Fibroblast of villous mesenchyme (primary cell): Measurements from ENCODE around the gene MAGEB1. TPM values are rescaled to one million over a fixed set of nuclear protein-coding genes. Genes with fewer than 3 reads are reported as not detected.

Source experiments
- DNase-seq: peaks from one replicate; pipeline ENCODE4 v3.0.0-alpha.2; 2010; ENCODE audit warnings: low read depth
- H3K4me3 ChIP-seq: 2 replicates; pipeline ENCODE4 v1.5.1; 2011; ENCODE audit warnings: low read depth, mild to moderate bottlenecking, low read length
- CTCF ChIP-seq: IDR thresholded peaks from 2 replicates; pipeline ENCODE4 v1.5.1; 2012; ENCODE audit warnings: low read depth, mild to moderate bottlenecking, low read length; ENCODE audit not compliant: insufficient read depth
- total RNA-seq: library from RNA; depleted of rRNA; stranded (reverse); fragments of >200 nt; gene quantifications from 2 replicates; pipeline ENCODE4 v1.2.3, GENCODE V29; 2012

MAGEB1 gene
- total RNA-seq, 1 donor: not detected

DNA sequence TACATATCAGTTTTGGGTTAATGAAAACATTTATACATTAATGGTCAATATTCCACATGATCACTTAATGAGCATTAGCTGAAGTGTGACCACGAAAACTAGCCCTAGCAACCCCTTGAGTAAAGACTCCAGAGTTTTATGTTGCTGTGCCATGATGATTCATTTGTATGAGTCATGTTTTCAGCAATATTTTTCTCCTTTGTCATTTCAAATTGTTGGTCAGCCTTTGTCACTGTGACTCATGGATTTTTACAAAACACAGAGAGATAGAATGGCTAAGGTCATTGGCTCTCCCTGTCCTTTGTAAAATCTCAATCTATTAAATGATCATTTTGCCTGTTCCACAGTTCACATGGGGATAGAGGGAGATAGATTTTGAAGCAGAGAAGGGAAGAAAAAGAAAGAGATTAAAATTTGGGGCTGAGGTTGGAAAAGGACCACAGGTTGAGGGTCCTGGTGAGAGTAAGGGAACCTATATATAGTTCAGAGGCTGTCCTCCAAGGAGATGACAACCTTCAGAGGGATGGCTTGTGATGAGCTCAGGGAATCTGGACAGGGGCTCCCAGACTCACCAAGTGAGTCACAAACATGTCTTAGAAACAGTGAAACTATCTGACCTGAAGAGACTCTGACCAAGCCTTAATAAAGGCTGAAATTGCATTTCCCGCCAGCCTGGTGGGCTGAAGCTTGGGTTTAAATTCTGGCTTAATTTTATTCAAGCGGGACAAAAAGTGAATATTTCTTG is 36.7 kb downstream of the MAGEB1 start:
- no peak overlapping the region for H3K4me3 ChIP-seq
- DNase-seq: peak; percentile 86
- no peak for TF ChIP-seq CTCF

DNA sequence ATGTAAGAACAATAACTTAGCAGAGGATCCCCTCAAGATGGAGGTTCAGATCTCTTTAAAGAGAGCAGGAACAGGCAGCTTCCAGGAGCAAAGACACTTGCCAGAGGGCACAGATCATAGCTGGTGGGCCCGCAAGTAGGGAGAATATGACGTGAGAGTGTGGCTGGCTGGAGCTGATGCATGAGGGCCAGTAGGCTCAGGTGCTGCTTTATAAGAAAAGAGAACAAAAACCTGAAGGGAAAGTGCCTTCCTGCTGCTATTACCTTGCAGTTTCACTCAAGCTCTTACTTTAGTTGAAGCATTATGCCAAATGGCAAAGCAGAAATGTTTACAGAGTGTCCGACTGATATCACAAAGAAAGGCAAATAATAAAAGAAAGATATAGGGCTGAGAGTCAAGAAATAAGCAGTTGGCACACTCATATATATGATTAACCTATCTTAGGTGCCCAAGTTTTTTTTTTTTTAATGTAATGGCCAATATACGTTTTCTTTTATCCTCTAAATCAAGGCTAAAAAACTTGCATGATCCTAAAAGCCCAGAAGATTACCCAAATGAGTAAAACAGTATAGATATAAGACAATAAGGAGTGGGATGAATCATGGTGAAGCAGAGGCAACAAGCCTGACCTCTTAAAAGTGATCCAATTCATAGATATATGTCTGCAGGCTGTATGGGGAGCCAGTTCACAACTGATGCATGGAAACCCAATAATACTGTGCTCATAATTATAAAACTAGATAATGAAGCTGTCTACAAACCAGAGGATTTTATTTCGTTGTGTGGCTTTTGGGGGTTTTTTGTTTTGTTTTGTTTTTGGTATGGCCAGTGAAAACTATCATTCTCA is 49.7 kb downstream of the MAGEB1 start:
- no peak for TF ChIP-seq CTCF
- H3K4me3 ChIP-seq: no peak overlapping the region
- DNase-seq: no peak

GRCh38 chrX:30301208-30301607 is 54.3 kb downstream of the MAGEB1 start:
- no peak for TF ChIP-seq CTCF
- no peak for DNase-seq
- H3K4me3 ChIP-seq: no peak overlapping the region

Other genes starting within 250 kb of the MAGEB1 start
- gene MAGEB2, start 31.6 kb upstream of the MAGEB1 start, total RNA-seq: 2.6 TPM in 1 of 2 replicates, not detected in the other
- not detected in 2 replicates for gene MAGEB3, start 16.5 kb upstream of the MAGEB1 start, total RNA-seq
- gene MAGEB4, start 5.1 kb upstream of the MAGEB1 start, total RNA-seq: not detected in 2 replicates
- gene NR0B1, start 62.2 kb downstream of the MAGEB1 start, total RNA-seq: not detected in 2 replicates